HEK293T (cell line): Measurements from ENCODE around the gene TECTA.

Experiments used
- ARNT ChIP-seq: fragments of 450-650 bp; IDR thresholded peaks from 2 replicates; pipeline ENCODE4 v1.6.1; 2017; ENCODE audit warnings: mild to moderate bottlenecking
- BHLHE40 ChIP-seq: fragments of 450-650 bp; IDR thresholded peaks from 2 replicates; pipeline ENCODE4 v1.6.1; 2016; ENCODE audit warnings: mild to moderate bottlenecking, moderate library complexity, borderline replicate concordance
- CTBP1 ChIP-seq: fragments of 450-650 bp; IDR thresholded peaks from 2 replicates; pipeline ENCODE4 v1.6.1; 2016; ENCODE audit warnings: borderline replicate concordance
- ELF4 ChIP-seq: fragments of 450-650 bp; IDR thresholded peaks from 2 replicates; pipeline ENCODE4 v1.6.1; 2017; ENCODE audit warnings: antibody characterized with exemption
- FOXA1 ChIP-seq: fragments of 450-650 bp; IDR thresholded peaks from 2 replicates; pipeline ENCODE4 v1.6.1; 2016; ENCODE audit warnings: mild to moderate bottlenecking
- L3MBTL2 ChIP-seq: fragments of 450-650 bp; conservative IDR thresholded peaks from 2 replicates; pipeline ENCODE4 v1.6.1; 2016; ENCODE audit warnings: mild to moderate bottlenecking
- PKNOX1 ChIP-seq: fragments of 450-650 bp; IDR thresholded peaks from 2 replicates; pipeline ENCODE4 v1.6.1; 2016
- SUZ12 ChIP-seq: fragments of 450-650 bp; IDR thresholded peaks from 2 replicates; pipeline ENCODE4 v1.6.1; 2016; ENCODE audit warnings: mild to moderate bottlenecking
- ZNF384 ChIP-seq: fragments of 450-650 bp; IDR thresholded peaks from 2 replicates; pipeline ENCODE4 v1.6.1; 2016

GRCh38 chr11:121105481-121106195 is 4.6 kb downstream of the TECTA start:
- TF ChIP-seq ZNF384: no peak
- no peak for TF ChIP-seq FOXA1
- TF ChIP-seq ARNT: no peak
- TF ChIP-seq ELF4: no peak
- TF ChIP-seq BHLHE40: no peak
- TF ChIP-seq L3MBTL2: no peak
- TF ChIP-seq SUZ12: no peak
- no peak for TF ChIP-seq PKNOX1
- no peak for TF ChIP-seq CTBP1
